HG03097 (cell line): Measurements from ENCODE around the gene PDGFB.

ENCODE experiments used
- ATAC-seq: cut with Tn5 transposase; IDR thresholded peaks from one replicate; pipeline ENCODE4 v1.9.1; 2021; ENCODE audit not compliant: unreplicated experiment, low FRiP score

The PDGFB gene

GRCh38 chr22:39255449-39256185 is 10.8 kb upstream of the PDGFB start:
- ATAC-seq, result no peak

- ATAC-seq, result no peak
These were observed 10.1 kb upstream of the PDGFB start for GRCh38 chr22:39254789-39255298.

GRCh38 chr22:39254122-39254521 is 9.3 kb upstream of the PDGFB start:
- ATAC-seq, result no peak

GRCh38 chr22:39253435-39254070 is 8.8 kb upstream of the PDGFB start:
- no peak for ATAC-seq

GRCh38 chr22:39252461-39253434 is 8.0 kb upstream of the PDGFB start:
- no peak for ATAC-seq

- ATAC-seq, result no peak
These were observed 7.1 kb upstream of the PDGFB start for GRCh38 chr22:39251762-39252460.

- no peak for ATAC-seq
These were observed 6.1 kb upstream of the PDGFB start for GRCh38 chr22:39250838-39251237.

- ATAC-seq, result no peak
These were observed 5.3 kb upstream of the PDGFB start for GRCh38 chr22:39250131-39250530.

- no peak for ATAC-seq
These were observed 4.4 kb upstream of the PDGFB start for GRCh38 chr22:39249086-39249704.

- no peak for ATAC-seq
These were observed 3.5 kb upstream of the PDGFB start for GRCh38 chr22:39248254-39248653.

- ATAC-seq, result no peak
These were observed 2.6 kb upstream of the PDGFB start for GRCh38 chr22:39247361-39247760.

- ATAC-seq, result no peak
These were observed 2.0 kb upstream of the PDGFB start for GRCh38 chr22:39246690-39247332.

GRCh38 chr22:39246217-39246616 is 1.4 kb upstream of the PDGFB start:
- no peak for ATAC-seq

- ATAC-seq, result no peak
These were observed 603 bp upstream of the PDGFB start for GRCh38 chr22:39245130-39246039.

GRCh38 chr22:39244136-39244495 is 666 bp downstream of the PDGFB start:
- no peak for ATAC-seq

- no peak for ATAC-seq
These were observed 1.2 kb downstream of the PDGFB start for GRCh38 chr22:39243439-39244135.

- no peak for ATAC-seq
These were observed 2.0 kb downstream of the PDGFB start for GRCh38 chr22:39242595-39243438.
